Ovary (tissue), 9 donors: ENCODE measurements around the gene ZNF609. TPM values are rescaled to one million over a fixed set of nuclear protein-coding genes. Genes with fewer than 3 reads are reported as not detected.

Source experiments
- DNase-seq, 5 donors: peaks; one replicate each; pipeline ENCODE4 v3.0.0-alpha.2; 2019 to 2020
- H3K27ac ChIP-seq, 2 donors: fragments of 200-600 bp; one replicate each; pipeline versions ENCODE4 v1.5.1 to v1.8.0; 2019 to 2022
- H3K27me3 ChIP-seq: fragments of 200-600 bp; one replicate; pipeline ENCODE4 v1.8.0; 2022
- H3K36me3 ChIP-seq: fragments of 200-600 bp; sonication (generic); one replicate; pipeline ENCODE4 v1.5.1; 2019
- H3K4me1 ChIP-seq: one replicate; pipeline ENCODE4 v1.8.1; 2013; ENCODE audit warnings: mild to moderate bottlenecking, moderate library complexity; ENCODE audit not compliant: insufficient read depth
- H3K4me3 ChIP-seq: fragments of 200-600 bp; sonication (generic); one replicate; pipeline ENCODE4 v1.5.1; 2017
- H3K9me3 ChIP-seq, 2 donors: fragments of 200-600 bp in 1 of 2; sonication (generic) in 1 of 2; one replicate each; pipeline versions ENCODE4 v1.5.1 to v1.8.1; 2013 to 2019; ENCODE audit warnings: mild to moderate bottlenecking in 1 of 2, moderate library complexity in 1 of 2
- CTCF ChIP-seq, 3 donors: fragments of 450-650 bp in 2 of 3; fragments of 200-600 bp in 1 of 3; IDR thresholded peaks; one replicate each; pipeline versions ENCODE4 v1.5.1 to v1.8.0; 2016 to 2022; ENCODE audit warnings: antibody characterized with exemption in 3 of 3, mild to moderate bottlenecking in 1 of 3
- EP300 ChIP-seq: sonication (generic); formaldehyde crosslinking; IDR thresholded peaks from one replicate; pipeline ENCODE4 v1.6.1; 2017; ENCODE audit warnings: antibody characterized with exemption
- POLR2A ChIP-seq: fragments of 450-650 bp; IDR thresholded peaks from one replicate; pipeline ENCODE4 v1.6.1; 2017; ENCODE audit warnings: antibody characterized with exemption, mild to moderate bottlenecking, moderate library complexity
- WGBS, 3 donors: extraction: QIAGEN DNeasy Blood & Tissue Kit in 1 of 3; methylation state at CpG; one replicate each; pipeline versions ENCODE4 v1.1.5 to v1.1.7; 2013 to 2017; 5-methylcytosine and 5-hydroxymethylcytosine counted together
- intact Hi-C, 4 donors: fragments of 100-400 bp; cut with DNase I; formaldehyde crosslinking; loops; one replicate each; pipeline versions ENCODE4 v1.11.0 to v1.15.1; 2022 to 2023
- polyA plus RNA-seq, 2 donors: library from polyadenylated mRNA; stranded (reverse); fragments of 200-250 nt in 1 of 2; fragments of 350-450 nt in 1 of 2; fragmentation: Illumina TruSeq in 1 of 2; extraction: RNeasy Lipid Tissue Mini Kit (QIAGEN cat#74804) in 1 of 2; gene quantifications; one replicate each; pipeline ENCODE4 v1.2.3, GENCODE V29; 2013 to 2014
- total RNA-seq, 7 donors: library from RNA; depleted of rRNA in 2 of 7; stranded (reverse); fragments of >200 nt in 2 of 7; fragmentation: NEBNext Ultra II Directional in 3 of 7; extraction: Animal tissue kit (Norgen Biotek cat#: 25700) in 3 of 7; gene quantifications; one replicate each; pipeline versions ENCODE4 v1.1.0 to v1.2.4, GENCODE V29; 2016 to 2023
- donor health status: DM: no; HTN: no; CAD: no; lungs with moderate emphysema.
- donor health status: DM: no; HTN: no; CAD: no.
- donor health status: Bipolar disorder and iron deficiency.
- donor health status: DM: yes; HTN: yes; CAD: no.
- donor health status: DM: no; HTN: no; CAD: no.
- donor health status: DM: yes; HTN: yes; CAD: no.

ZNF609 gene
- total and polyA plus RNA-seq, 9 donors: 18.4 to 63.6 (median 40.7) TPM

GRCh38 chr15:64535460-64536243 is 75.3 kb downstream of the ZNF609 start:
- Histone ChIP-seq H3K27ac (no peak overlapping the region), H3K9me3 (no peaks in the 10 kb centered on the region), H3K36me3 (no peaks in the 10 kb centered on the region), H3K27me3 (no peaks in the 10 kb centered on the region), H3K4me3 (no peak overlapping the region), H3K4me1 (peaks cover 10% of the 10 kb centered on the region)
- 67 to 74% (median 71%) methylated on average over 4 of the region's 4 CpGs for WGBS, 3 donors
- intact Hi-C loops: no loop called here
- DNase-seq: no peak
- no peak for TF ChIP-seq EP300
- no peak for TF ChIP-seq CTCF (IDR thresholded peaks at IDR 0.05)
- no peak for TF ChIP-seq POLR2A

- no peak for TF ChIP-seq EP300
- no peak for TF ChIP-seq POLR2A
- H3K9me3 ChIP-seq: no peaks in the 10 kb centered on the region
- no peaks in the 10 kb centered on the region for H3K36me3 ChIP-seq
- no peak for DNase-seq
- intact Hi-C loops: no loop called here
- WGBS, 3 donors: 76 to 81% (median 76%) methylated on average over 6 of the region's 6 CpGs
- H3K4me3 ChIP-seq: no peak overlapping the region
- no peak overlapping the region for H3K27ac ChIP-seq
- peaks cover 7% of the 10 kb centered on the region for H3K4me1 ChIP-seq
- no peaks in the 10 kb centered on the region for H3K27me3 ChIP-seq
Observed at GRCh38 chr15:64536244-64536836, 76.0 kb downstream of the ZNF609 start.

- WGBS, 3 donors: 45 to 64% (median 62%) methylated on average over 1 of the region's 1 CpG
- intact Hi-C loops: no loop called here
- DNase-seq: no peak
- Histone ChIP-seq H3K36me3 (no peaks in the 10 kb centered on the region), H3K27me3 (no peaks in the 10 kb centered on the region), H3K4me1 (no peaks in the 10 kb centered on the region), H3K9me3 (no peaks in the 10 kb centered on the region), H3K27ac (no peak overlapping the region), H3K4me3 (no peak overlapping the region)
- TF ChIP-seq CTCF (IDR thresholded peaks at IDR 0.05): no peak
- TF ChIP-seq POLR2A: no peak
- no peak for TF ChIP-seq EP300
Observed at GRCh38 chr15:64542091-64542490, 81.7 kb downstream of the ZNF609 start.

- Histone ChIP-seq H3K27ac (no peak overlapping the region), H3K27me3 (no peaks in the 10 kb centered on the region), H3K4me1 (peaks cover 1% of the 10 kb centered on the region), H3K9me3 (no peaks in the 10 kb centered on the region), H3K36me3 (no peaks in the 10 kb centered on the region), H3K4me3 (no peak overlapping the region)
- WGBS, 3 donors: 79 to 87% (median 85%) methylated on average over 2 of the region's 2 CpGs
- intact Hi-C loops: no loop called here
- no peak for TF ChIP-seq EP300
- no peak for TF ChIP-seq POLR2A
- no peak for TF ChIP-seq CTCF (IDR thresholded peaks at IDR 0.05)
- no peak for DNase-seq
Observed at GRCh38 chr15:64544450-64544849, 84.1 kb downstream of the ZNF609 start.

GRCh38 chr15:64547275-64547674 is 86.9 kb downstream of the ZNF609 start:
- intact Hi-C loops: no loop called here
- no peaks in the 10 kb centered on the region for H3K27me3 ChIP-seq
- no peaks in the 10 kb centered on the region for H3K9me3 ChIP-seq
- H3K4me3 ChIP-seq: no peak overlapping the region
- H3K4me1 ChIP-seq: peaks cover 2% of the 10 kb centered on the region
- no peaks in the 10 kb centered on the region for H3K36me3 ChIP-seq
- no peak overlapping the region for H3K27ac ChIP-seq
- DNase-seq: no peak
- no peak for TF ChIP-seq POLR2A
- TF ChIP-seq CTCF (IDR thresholded peaks at IDR 0.05): no peak
- no peak for TF ChIP-seq EP300
